WI38 (cell line): Measurements from ENCODE around the gene ZBTB8A.
"Not testable (repeated sequence)": the region's sequence is repeated elsewhere in the genome, so short reads cannot be mapped to it uniquely, and the experiment has no call there.

Experiments used
- H3K4me3 ChIP-seq: 2 replicates; pipeline ENCODE4 v1.5.1; 2011; ENCODE audit warnings: low read depth, mild to moderate bottlenecking, control low read depth, low read length
- CTCF ChIP-seq: IDR thresholded peaks from 2 replicates; pipeline ENCODE4 v1.5.1; 2012; ENCODE audit warnings: low read depth, mild to moderate bottlenecking, control low read depth, low read length

ZBTB8A gene

GRCh38 chr1:32518976-32519375 lies 20.3 kb upstream of the ZBTB8A start:
- no peak overlapping the region for H3K4me3 ChIP-seq
- no peak for TF ChIP-seq CTCF

- H3K4me3 ChIP-seq: no peak overlapping the region
- no peak for TF ChIP-seq CTCF
These were observed 18.1 kb upstream of the ZBTB8A start for GRCh38 chr1:32521165-32521564.

- H3K4me3 ChIP-seq: no peak overlapping the region
- TF ChIP-seq CTCF: no peak
These were observed 14.2 kb upstream of the ZBTB8A start for GRCh38 chr1:32525053-32525452.

GRCh38 chr1:32525661-32526444 lies 13.4 kb upstream of the ZBTB8A start:
- TF ChIP-seq CTCF: no peak
- H3K4me3 ChIP-seq: no peak overlapping the region

GRCh38 chr1:32528550-32528949 lies 10.7 kb upstream of the ZBTB8A start:
- H3K4me3 ChIP-seq: not testable (repeated sequence)

GRCh38 chr1:32533792-32534327 lies 5.4 kb upstream of the ZBTB8A start:
- no peak for TF ChIP-seq CTCF

GRCh38 chr1:32536117-32536516 lies 3.1 kb upstream of the ZBTB8A start:
- TF ChIP-seq CTCF: no peak

More at GRCh38 chr1:32533792-32534327, 5.4 kb upstream of the ZBTB8A start:
- H3K4me3 ChIP-seq: no peak overlapping the region

More at GRCh38 chr1:32536117-32536516, 3.1 kb upstream of the ZBTB8A start:
- no peak overlapping the region for H3K4me3 ChIP-seq
